GM19467 (cell line): ENCODE results near the gene FEM1B.

Experiments used
- ATAC-seq: cut with Tn5 transposase; IDR thresholded peaks from one replicate; pipeline ENCODE4 v1.9.1; 2021; ENCODE audit warnings: mild to moderate bottlenecking, moderate library complexity; ENCODE audit not compliant: unreplicated experiment

FEM1B gene

GRCh38 chr15:68321229-68321628 is 43.7 kb downstream of the FEM1B start:
- no peak for ATAC-seq

DNA sequence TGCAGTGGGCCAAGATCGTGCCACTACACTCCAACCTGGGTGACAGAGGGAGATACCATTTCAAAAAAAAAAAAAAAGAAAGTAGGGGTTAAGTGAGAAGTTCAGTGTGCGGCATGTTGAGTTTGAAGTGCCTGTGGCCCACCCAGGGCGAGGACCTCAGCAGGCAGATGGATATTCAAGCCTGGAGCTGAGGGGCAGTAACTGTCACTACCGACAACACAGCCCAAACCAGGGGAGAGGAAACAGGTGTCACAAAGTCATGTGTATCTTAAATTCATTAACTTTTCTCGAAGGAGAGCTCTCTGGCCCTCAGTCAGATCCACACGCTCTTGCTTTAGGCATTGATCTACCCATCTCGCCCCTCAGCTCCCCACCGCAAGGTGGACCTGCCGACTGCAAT is 45.3 kb downstream of the FEM1B start:
- no peak for ATAC-seq

GRCh38 chr15:68325726-68326125 is 48.2 kb downstream of the FEM1B start:
- ATAC-seq: no peak

DNA sequence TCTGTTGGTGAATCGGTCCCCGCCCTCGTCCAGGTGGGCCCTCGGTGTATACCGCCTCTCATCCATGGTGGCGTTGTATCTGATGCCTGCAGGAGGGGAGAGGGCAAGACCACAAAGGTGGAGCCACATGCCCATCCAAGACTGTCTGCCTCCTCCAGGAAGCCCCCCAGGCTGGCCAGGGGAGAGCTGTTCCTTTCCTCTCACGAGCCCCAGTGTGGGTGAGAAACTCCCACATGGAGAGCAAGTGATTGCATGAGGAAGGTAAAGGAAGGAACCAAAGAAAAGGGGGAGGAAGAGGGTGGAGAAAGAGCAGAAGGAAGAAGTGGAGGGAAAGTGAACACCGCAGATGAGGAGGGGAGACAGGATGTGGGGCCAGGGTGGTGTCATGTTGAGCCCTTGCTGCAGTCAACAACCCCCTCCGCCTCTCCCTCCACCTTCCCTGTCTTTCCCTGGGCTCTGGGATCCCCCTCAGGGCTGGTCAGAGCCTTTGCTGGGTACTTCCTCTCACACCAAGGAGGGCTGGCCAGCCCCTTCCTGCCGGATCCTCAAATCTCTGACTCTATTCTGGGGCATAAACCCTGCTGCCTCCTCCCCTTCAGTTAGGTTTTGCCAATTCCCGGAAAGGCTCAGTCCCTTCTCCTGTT is 49.3 kb downstream of the FEM1B start:
- no peak for ATAC-seq

- ATAC-seq: no peak
Observed at GRCh38 chr15:68328443-68328842, 50.9 kb downstream of the FEM1B start.

- no peak for ATAC-seq
Observed at GRCh38 chr15:68328964-68329363, 51.4 kb downstream of the FEM1B start.

DNA sequence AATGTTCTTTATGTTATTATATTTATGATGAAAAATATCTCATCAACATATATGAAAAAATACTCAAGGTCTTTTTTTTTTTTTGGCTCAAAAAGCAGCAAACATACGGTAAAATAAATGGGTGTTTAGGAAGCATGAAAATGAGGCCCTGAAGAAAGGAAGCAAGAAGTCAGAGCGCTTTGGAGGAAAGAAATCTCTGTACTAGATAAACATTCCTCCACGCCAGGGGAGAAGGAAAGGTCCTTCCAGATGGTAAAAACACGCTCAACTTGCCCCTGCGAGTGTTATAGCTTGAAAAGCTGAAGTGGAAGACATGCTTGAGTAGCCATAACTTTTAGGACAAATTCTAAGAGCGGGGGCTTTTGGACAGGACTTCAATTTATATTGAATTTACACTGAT is 52.9 kb downstream of the FEM1B start:
- ATAC-seq: no peak

DNA sequence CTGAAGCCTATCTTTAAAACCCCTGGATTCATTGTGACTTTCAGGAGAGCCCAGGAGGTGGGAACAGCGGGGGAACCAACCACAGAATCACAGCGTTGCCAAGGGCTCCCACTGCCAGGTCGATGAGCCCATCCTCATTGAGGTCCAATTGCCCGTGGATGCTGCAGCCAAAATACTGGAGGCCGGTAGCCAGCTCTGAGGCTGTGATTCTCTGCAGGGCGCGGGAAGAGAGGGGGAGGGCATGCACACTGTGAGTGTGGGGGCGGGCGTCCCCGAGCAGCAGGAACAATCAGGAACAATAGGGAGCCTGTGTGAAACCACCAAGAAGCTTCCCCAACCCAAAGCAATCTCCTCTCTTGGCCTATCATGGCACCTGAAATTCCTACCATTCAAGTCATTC is 53.4 kb downstream of the FEM1B start:
- no peak for ATAC-seq

- ATAC-seq: no peak
Observed at GRCh38 chr15:68332266-68332665, 54.7 kb downstream of the FEM1B start.

GRCh38 chr15:68333775-68334470 is 56.4 kb downstream of the FEM1B start:
- ATAC-seq: no peak

DNA sequence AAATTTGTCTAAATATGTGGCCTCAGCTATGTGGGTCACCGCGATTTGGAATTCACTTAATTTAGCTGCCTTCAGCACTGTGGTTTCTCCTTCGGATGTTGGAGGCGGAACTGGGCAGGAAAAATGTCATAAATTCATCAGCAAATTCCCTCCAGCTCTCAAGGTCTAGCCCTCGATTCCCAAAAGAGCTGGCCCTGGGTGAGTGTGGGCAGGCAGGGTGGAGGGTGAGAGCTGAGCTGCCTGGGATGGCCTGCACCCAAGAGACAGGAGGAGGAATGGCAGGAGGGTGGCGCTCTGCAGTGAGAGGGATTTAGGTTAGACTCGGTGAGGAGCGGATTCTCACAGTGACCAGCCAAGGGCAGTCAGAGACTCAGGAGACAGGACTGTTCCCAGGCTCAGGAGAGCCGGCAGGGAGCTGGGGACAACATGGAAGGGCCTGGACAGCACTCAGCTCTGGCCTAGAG is 57.1 kb downstream of the FEM1B start:
- no peak for ATAC-seq

GRCh38 chr15:68335251-68335650 is 57.7 kb downstream of the FEM1B start:
- ATAC-seq: no peak

- ATAC-seq: no peak
Observed at GRCh38 chr15:68335655-68336054, 58.1 kb downstream of the FEM1B start.

DNA sequence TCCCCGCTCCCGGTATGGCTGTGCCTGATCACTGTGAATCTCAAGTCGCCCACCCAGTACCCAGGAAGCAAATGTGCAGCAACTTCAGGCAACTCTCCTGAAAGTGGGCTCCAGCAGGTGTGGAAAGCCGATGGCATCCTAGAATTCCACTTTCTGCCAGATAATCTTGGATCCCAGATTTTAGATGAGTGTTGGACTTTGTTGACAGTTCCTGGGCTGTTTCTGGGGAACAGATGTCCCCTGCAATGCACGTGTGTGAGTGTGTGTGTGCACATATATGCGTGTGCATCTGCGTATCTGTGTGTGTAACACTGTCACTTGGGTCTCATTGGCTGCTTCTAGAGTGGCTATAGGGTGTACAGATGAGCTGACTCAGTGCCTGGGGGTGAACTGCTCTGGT is 59.0 kb downstream of the FEM1B start:
- ATAC-seq: no peak

DNA sequence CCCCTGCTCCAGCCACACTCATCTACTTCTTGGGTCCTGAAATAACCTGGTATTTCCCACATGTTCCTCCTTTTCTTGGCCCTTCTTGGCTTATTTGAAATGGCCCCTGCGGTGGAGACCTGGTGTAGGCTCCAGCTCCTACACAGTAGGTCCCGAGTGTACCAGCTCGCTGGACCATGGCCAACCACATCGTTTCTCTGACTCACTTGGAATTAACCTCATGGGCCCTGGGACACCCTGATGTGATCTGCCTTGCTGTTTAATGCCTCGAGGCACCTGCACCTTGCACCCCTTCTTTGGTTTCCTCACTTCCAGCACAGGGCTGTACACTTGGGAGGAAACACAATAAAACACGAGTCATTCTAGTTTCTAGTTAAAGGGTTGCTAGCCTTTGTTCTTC is 60.3 kb downstream of the FEM1B start:
- ATAC-seq: no peak

GRCh38 chr15:68339481-68339880 is 61.9 kb downstream of the FEM1B start:
- no peak for ATAC-seq

- ATAC-seq: no peak
Observed at GRCh38 chr15:68340726-68341671, 63.5 kb downstream of the FEM1B start.

- ATAC-seq: no peak
Observed at GRCh38 chr15:68341760-68342725, 64.5 kb downstream of the FEM1B start.

- no peak for ATAC-seq
Observed at GRCh38 chr15:68343579-68344225, 66.2 kb downstream of the FEM1B start.

- ATAC-seq: no peak
Observed at GRCh38 chr15:68344600-68344999, 67.1 kb downstream of the FEM1B start.
